Fibroblast of mammary gland (primary cell): ENCODE results near the gene EDN3.

ENCODE experiments used
- DNase-seq: peaks from one replicate; pipeline ENCODE4 v3.0.0-alpha.2; 2010; ENCODE audit warnings: low read depth
- H3K4me3 ChIP-seq: 2 replicates; pipeline ENCODE4 v1.5.1; 2011; ENCODE audit warnings: low read depth, mild to moderate bottlenecking, low read length, moderate library complexity; ENCODE audit not compliant: control insufficient read depth
- CTCF ChIP-seq: conservative IDR thresholded peaks from 2 replicates; pipeline ENCODE4 v1.5.1; 2011; ENCODE audit warnings: low read depth, low read length, inconsistent platforms; ENCODE audit not compliant: control insufficient read depth, insufficient read depth

EDN3 gene

DNA sequence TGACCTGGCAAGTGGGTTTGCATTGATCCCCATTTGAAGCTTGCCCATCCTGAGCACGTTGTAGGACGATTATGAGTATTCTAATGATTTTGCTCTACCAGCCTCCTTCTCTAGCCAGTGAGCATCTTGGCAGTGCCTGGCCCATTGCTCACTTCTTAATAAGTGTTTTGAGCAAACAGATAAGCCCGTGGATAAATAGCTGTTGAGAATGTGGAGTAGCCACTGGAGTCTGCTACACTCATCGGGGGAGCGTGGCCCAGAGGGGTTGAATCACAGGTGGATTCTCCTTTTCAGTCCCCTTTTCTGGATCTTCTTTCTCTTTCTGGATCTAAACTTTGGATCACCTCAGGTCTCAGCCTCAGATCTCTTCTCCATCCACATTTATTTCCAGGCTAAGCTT lies 15.9 kb upstream of the EDN3 start:
- H3K4me3 ChIP-seq, result no peak overlapping the region
- no peak for DNase-seq
- no peak for TF ChIP-seq CTCF

- H3K4me3 ChIP-seq, result no peak overlapping the region
- no peak for TF ChIP-seq CTCF
- DNase-seq, result no peak
Measured at GRCh38 chr20:59289994-59290393, 10.4 kb upstream of the EDN3 start.

GRCh38 chr20:59291740-59292383 lies 8.5 kb upstream of the EDN3 start:
- H3K4me3 ChIP-seq, result no peak overlapping the region
- no peak for TF ChIP-seq CTCF
- no peak for DNase-seq

DNA sequence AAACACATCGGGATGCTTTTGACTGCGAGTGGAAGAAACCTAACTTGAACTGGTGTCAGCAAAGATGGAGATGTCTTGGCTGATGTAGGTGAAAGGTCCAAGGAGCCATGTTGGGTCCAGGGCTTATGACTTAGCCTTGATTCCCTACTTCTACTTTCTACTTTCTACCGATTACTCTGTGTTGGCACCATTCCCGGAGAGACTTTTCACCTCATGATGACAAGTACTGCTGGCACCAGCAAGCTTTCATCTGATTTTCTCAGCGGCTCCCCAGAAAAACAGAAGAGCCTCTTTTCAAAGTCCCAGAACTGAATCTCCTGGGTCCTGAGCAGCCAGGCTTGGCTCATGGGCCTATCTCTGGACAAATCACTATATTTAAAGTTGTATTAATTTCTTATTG lies 4.9 kb upstream of the EDN3 start:
- TF ChIP-seq CTCF, result no peak
- no peak for DNase-seq
- no peak overlapping the region for H3K4me3 ChIP-seq

DNA sequence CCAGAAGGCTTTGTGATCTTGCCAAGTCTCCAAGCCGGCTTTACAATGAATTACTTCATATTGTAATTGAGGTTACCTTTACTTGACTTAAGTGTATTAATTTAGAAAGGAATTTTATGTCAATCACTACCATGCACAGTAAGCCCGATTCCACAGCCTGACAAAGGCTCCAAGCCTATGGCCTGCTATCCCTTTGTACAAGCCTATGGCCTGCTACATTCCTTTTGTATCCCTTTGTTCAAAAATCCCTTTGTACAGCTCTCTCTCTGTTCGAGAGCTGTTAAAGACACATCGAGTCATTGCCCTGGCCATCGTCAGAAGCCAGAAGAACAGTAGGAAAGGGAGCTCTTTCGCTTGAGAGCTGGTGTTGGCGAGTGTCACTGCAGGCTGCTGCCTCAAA lies 2.7 kb upstream of the EDN3 start:
- no peak for TF ChIP-seq CTCF
- DNase-seq, result no peak

GRCh38 chr20:59299945-59300332 lies 472 bp upstream of the EDN3 start:
- no peak overlapping the region for H3K4me3 ChIP-seq
- no peak for TF ChIP-seq CTCF
- DNase-seq, result no peak

More for the DNA sequence above, 2.7 kb upstream of the EDN3 start:
- no peak overlapping the region for H3K4me3 ChIP-seq
